Measurements from ENCODE around the gene UAP1L1. TPM values are rescaled to one million over a fixed set of nuclear protein-coding genes. Genes with fewer than 3 reads are reported as not detected.

Gene UAP1L1
- total RNA-seq, 3 donors from 2014 or later = 10.5 to 13.6 (median 12.8) TPM

DNA sequence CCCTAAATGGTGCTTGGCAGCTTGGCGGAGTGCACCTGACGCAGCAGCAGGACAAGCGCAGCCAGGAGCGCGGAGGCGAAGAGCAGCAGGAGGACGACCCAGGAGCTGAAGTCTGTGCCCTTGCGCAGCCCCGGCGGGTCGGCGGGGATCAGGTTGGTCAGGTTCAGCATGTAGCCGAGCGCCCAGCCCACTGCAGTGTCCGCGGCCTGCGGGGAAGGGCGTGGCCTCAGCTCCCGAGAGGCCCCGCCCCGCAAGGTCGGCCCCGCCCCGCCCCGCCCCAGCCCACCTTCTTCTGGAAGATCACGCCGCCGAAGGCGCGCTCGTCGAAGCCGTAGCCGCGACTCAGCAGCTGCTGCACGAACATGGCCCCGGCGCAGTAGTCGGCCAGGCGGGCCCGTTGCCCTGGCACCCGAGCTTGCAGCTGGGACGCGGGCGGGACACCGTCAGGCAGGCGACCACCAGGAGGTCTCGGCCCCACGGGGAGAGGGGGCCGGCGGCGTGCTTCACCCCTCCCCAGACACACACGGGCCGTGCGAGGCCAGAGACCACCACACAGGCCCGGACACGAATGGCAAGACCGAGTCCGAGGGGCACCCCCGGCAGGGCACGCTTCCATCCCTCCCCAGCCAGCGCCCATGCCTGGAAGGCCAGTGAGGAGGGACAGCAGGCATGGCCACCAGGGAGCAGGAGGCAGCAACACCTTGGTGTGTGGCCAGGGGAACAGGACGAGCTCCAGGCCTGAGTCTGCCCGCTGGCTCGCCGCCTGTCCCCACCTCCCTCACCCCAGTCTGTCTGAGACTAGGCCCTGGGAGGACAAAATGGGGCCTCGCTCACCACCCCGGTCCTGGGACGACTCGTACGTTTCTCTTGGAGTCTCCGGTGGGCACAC is 28.4 kb upstream of the UAP1L1 start:
- Histone ChIP-seq H3K9me3 (no peaks in the 10 kb centered on the region), H3K4me3 (no peak overlapping the region), H3K4me1 (ENCODE audit: low read depth) (peaks cover 36% of the 10 kb centered on the region), H3K36me3 (ENCODE audit: low read depth) (no peaks in the 10 kb centered on the region)
- no peak for DNase-seq
- ATAC-seq = no peak
- intact Hi-C loops (cut with DNase I, micrococcal nuclease) = no loop called here
- TF ChIP-seq, protein P1, sequence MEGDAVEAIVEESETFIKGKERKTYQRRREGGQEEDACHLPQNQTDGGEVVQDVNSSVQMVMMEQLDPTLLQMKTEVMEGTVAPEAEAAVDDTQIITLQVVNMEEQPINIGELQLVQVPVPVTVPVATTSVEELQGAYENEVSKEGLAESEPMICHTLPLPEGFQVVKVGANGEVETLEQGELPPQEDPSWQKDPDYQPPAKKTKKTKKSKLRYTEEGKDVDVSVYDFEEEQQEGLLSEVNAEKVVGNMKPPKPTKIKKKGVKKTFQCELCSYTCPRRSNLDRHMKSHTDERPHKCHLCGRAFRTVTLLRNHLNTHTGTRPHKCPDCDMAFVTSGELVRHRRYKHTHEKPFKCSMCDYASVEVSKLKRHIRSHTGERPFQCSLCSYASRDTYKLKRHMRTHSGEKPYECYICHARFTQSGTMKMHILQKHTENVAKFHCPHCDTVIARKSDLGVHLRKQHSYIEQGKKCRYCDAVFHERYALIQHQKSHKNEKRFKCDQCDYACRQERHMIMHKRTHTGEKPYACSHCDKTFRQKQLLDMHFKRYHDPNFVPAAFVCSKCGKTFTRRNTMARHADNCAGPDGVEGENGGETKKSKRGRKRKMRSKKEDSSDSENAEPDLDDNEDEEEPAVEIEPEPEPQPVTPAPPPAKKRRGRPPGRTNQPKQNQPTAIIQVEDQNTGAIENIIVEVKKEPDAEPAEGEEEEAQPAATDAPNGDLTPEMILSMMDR (IDR thresholded peaks at IDR 0.05) = no peak

DNA sequence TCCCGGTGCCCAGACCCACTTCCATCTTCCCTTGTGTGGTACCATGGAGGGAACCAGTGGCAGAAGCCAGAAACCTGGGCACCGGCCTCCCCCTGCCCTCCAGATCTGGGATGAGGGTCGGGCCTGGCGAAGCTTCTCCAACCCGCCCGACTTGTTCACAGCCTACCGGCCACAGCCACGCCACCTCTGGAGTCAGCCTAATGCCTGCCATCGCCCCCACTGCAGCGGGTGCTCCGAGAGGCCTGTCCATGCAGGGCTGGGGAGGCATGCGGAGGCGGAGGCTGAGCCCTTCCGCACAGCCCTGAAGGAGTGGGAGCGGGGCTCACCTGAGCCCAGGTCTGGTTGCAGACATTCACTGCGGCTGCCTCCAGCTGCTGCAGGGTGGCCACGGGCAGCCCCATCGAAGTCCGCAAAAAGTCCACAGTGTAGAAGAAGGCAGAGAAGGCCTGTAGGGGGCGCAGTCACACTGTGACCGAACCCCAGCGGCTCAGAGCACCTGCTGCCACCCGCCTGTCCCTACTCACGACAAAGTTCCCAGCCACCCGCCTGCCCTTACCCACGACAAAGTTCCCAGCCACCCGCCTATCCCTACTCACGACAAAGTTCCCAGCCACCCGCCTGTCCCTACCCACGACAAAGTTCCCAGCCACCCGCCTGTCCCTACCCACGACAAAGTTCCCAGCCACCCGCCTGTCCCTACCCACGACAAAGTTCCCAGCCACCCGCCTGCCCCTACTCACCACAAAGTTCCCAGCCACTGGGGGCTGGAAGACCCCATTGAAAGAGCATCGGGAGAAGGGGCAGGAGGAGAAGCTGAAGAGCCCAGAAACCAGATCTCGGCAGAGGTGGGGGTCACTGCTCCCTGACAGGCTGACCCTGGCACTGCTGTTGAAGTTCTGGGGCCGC is 27.5 kb upstream of the UAP1L1 start:
- TF ChIP-seq, protein P1 (IDR thresholded peaks at IDR 0.05) = peak; percentile 49
- H3K4me1 ChIP-seq (ENCODE audit: low read depth) = peaks cover 33% of the 10 kb centered on the region
- H3K9me3 ChIP-seq = no peaks in the 10 kb centered on the region
- intact Hi-C loops (cut with DNase I, micrococcal nuclease) = no loop called here
- DNase-seq (peak; percentile 61 to 88 (median 77)), ATAC-seq (peak; percentile 30)
- no peak overlapping the region for H3K4me3 ChIP-seq
- no peaks in the 10 kb centered on the region for H3K36me3 ChIP-seq (ENCODE audit: low read depth)

DNA sequence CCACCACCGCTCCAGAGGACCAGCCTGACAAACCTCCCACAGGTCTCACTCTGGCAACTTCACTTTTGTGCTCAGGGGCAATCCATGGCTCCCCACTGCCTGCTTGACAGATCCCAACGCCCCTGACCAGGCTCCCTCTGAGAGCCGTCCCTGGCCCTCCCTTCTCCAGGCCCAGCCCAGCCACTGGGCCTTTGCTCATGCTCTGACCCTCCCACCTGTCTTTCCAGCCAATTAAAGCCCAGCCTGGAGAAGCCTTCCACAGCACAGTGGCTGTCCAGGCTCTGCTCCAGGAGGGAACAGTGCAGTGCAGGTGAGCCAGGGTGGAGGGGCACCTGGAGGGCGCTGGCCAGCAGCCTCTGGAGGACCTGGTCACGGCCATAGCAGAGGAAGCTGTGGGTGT is 26.7 kb upstream of the UAP1L1 start:
- ATAC-seq (no peak), DNase-seq (peak in 1 of 3 donors; percentile 19)
- no peaks in the 10 kb centered on the region for H3K9me3 ChIP-seq
- intact Hi-C loops (cut with DNase I, micrococcal nuclease) = no loop called here
- TF ChIP-seq, protein P1 (IDR thresholded peaks at IDR 0.05) = no peak
- H3K4me3 ChIP-seq = no peak overlapping the region
- H3K36me3 ChIP-seq (ENCODE audit: low read depth) = no peaks in the 10 kb centered on the region
- peaks cover 34% of the 10 kb centered on the region for H3K4me1 ChIP-seq (ENCODE audit: low read depth)

DNA sequence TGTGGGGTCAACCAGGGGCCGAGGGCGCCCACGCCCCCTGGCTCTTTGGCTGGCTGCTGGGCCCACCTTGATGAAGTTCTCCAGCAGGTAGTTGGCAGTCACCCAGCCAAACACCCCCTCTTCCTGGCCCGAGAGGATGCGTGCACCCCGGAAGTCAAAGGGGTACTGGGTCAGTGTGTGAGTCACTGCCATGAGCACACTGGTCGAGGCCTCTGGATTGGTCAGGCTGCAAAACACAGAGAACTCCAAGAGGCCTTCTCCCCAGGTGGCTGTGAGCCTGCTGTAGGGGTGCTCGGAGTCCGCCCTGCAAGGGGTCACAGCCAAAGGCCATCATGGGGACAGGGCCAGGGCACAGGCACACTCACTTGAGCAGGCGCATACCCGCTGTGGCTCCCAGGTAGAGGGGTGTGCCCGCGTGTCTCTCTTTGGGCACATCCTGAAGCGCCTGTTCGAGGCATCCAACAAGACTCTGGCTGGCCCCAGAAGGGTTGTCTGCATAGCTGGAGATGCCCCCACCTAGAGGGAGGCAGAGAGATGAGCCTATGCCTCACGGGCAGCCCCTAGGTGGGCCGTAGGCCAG is 26.1 kb upstream of the UAP1L1 start:
- no peaks in the 10 kb centered on the region for H3K36me3 ChIP-seq (ENCODE audit: low read depth)
- DNase-seq = peak in 1 of 3 donors; percentile 22
- peaks cover 37% of the 10 kb centered on the region for H3K4me1 ChIP-seq (ENCODE audit: low read depth)

DNA sequence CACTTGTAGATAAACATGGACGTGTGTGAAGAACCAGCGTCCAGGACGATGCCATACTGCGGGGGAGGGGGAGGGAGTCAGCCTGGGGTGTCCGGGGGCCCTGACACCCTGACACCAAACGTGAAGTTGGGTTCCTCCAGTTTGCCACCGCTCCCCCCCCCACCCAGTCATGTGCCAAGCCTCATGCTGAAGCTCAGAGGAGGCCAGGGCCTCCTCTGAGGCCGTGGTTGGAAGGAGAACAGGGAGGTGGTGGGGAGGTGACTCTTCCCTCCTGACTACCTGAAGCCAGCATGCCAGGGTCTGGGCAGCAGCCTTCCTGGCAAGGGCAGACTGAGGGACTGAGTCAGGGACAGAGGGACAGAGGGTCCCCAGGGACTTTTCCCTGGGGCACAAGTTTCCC is 25.0 kb upstream of the UAP1L1 start:
- H3K9me3 ChIP-seq = no peaks in the 10 kb centered on the region
- H3K36me3 ChIP-seq (ENCODE audit: low read depth) = no peaks in the 10 kb centered on the region
- no peak overlapping the region for H3K4me3 ChIP-seq
- no peak for ATAC-seq
- intact Hi-C loops (cut with DNase I, micrococcal nuclease) = no loop called here
- H3K4me1 ChIP-seq (ENCODE audit: low read depth) = peaks cover 45% of the 10 kb centered on the region
- peak in 1 of 3 donors; percentile 21 for DNase-seq
- TF ChIP-seq, protein P1 (IDR thresholded peaks at IDR 0.05) = no peak

More for the DNA sequence above, 26.1 kb upstream of the UAP1L1 start:
- TF ChIP-seq, protein P1 (IDR thresholded peaks at IDR 0.05) = no peak
- ATAC-seq = no peak
- Histone ChIP-seq H3K4me3 (no peak overlapping the region), H3K9me3 (no peaks in the 10 kb centered on the region)
- intact Hi-C loops (cut with DNase I, micrococcal nuclease) = no loop called here
